SU-DHL-6 (cell line): Measurements from ENCODE around the gene RB1.

Experiments
- H2AFZ ChIP-seq: fragments of 200-600 bp; sonication (generic); 2 replicates; pipeline ENCODE4 v1.6.1; 2014; ENCODE audit warnings: low read depth, mild to moderate bottlenecking, moderate library complexity, mixed read lengths, antibody characterized with exemption, low read length; ENCODE audit not compliant: severe bottlenecking
- H3F3A ChIP-seq: fragments of 200-600 bp; shearing (Covaris generic); 2 replicates; pipeline ENCODE4 v1.6.0; 2016; ENCODE audit warnings: antibody characterized with exemption, mild to moderate bottlenecking; ENCODE audit not compliant: insufficient read depth
- H3K27ac ChIP-seq: fragments of 200-600 bp; sonication (generic); 2 replicates; pipeline ENCODE4 v1.5.1; 2016; ENCODE audit warnings: low read depth, mild to moderate bottlenecking, low read length, moderate library complexity, mixed read lengths
- H3K27me3 ChIP-seq: fragments of 200-600 bp; sonication (generic), shearing (Covaris generic); 2 replicates; pipeline ENCODE4 v1.6.0; 2014; ENCODE audit warnings: mild to moderate bottlenecking, low read length
- H3K36me3 ChIP-seq: fragments of 200-600 bp; sonication (generic); 2 replicates; pipeline ENCODE4 v1.6.1; 2014; ENCODE audit warnings: mild to moderate bottlenecking, low read length, mixed read lengths
- H3K4me2 ChIP-seq: fragments of 300-600, 200-600 bp; shearing (Covaris generic), sonication (generic); 2 replicates; pipeline ENCODE4 v1.6.0; 2014; ENCODE audit warnings: low read length, low read depth, mild to moderate bottlenecking; ENCODE audit not compliant: poor library complexity, severe bottlenecking
- H3K4me3 ChIP-seq: fragments of 200-600 bp; sonication (generic); 2 replicates; pipeline ENCODE4 v1.5.1; 2014; ENCODE audit warnings: antibody characterized with exemption, low read length, mild to moderate bottlenecking, mixed read lengths; ENCODE audit not compliant: insufficient read depth, poor library complexity, severe bottlenecking
- H3K79me2 ChIP-seq: fragments of 200-600 bp; sonication (generic); 2 replicates; pipeline ENCODE4 v1.6.1; 2014; ENCODE audit warnings: mild to moderate bottlenecking, low read length, moderate library complexity; ENCODE audit not compliant: insufficient read depth
- H3K9ac ChIP-seq: fragments of 200-600 bp; sonication (generic); 2 replicates; pipeline ENCODE4 v1.7.0; 2014; ENCODE audit warnings: mild to moderate bottlenecking, low read length
- H3K9me2 ChIP-seq: fragments of 200-600 bp; sonication (generic); replicated peaks from 2 replicates; pipeline ENCODE4 v1.6.1; 2014; ENCODE audit warnings: low read length; ENCODE audit not compliant: insufficient read depth
- H3K9me3 ChIP-seq: fragments of 200-600 bp; sonication (generic); 2 replicates; pipeline ENCODE4 v1.6.1; 2014; ENCODE audit warnings: low read length, mixed read lengths; ENCODE audit not compliant: insufficient read depth
- H4K20me1 ChIP-seq: fragments of 200-600 bp; sonication (generic); 2 replicates; pipeline ENCODE4 v1.6.1; 2014; ENCODE audit warnings: low read depth, mild to moderate bottlenecking, antibody characterized with exemption, low read length, moderate library complexity, mixed read lengths
- CTCF ChIP-seq: fragments of 200-600 bp; sonication (generic); IDR thresholded peaks from one replicate; pipeline ENCODE4 v1.5.1; 2017; ENCODE audit warnings: antibody characterized with exemption, mild to moderate bottlenecking, low read length, moderate library complexity; ENCODE audit not compliant: insufficient read depth, poor library complexity, severe bottlenecking
- EZH2phosphoT487 ChIP-seq: fragments of 200-600 bp; sonication (generic), shearing (Covaris generic); conservative IDR thresholded peaks from 2 replicates; pipeline ENCODE4 v1.6.1; 2018; ENCODE audit warnings: mild to moderate bottlenecking, antibody characterized with exemption, low read length, moderate library complexity, mixed read lengths

The RB1 gene

DNA sequence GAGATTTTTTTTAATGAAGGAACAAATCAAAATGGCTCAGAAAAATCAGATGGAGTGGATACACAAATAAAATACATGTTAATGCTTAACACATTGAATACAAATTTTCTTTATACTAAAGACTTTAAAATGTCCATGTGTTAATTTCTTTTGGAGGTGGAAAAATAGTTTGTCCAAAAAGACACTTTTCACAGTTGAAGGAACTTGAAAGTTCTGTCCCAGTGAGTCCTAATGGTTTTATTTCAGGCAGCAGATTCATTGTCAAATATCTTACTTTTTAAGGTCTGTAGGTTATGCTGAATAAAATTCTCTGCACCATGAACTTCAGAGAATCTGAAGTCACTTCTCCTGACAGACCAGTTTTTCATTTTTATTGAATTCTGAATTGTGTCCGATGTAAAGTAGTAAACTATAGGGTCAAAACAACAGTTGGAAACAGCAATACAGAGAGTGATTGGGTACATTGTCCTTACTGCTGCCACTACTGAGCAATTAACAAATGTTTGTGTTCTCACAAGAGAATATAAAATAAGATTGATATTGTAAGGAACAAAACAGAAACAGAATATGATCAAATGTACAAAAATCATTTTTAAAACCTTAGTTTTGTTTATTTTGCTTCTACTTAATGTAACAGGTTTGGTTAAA is 107.7 kb downstream of the RB1 start:
- Histone ChIP-seq H3K9me3 (no peaks in the 10 kb centered on the region), H3K4me2 (no peak overlapping the region), H3K79me2 (no peaks in the 10 kb centered on the region), H3K9me2 (no peaks in the 10 kb centered on the region), H3K27ac (no peak overlapping the region), H2AFZ (no peak overlapping the region), H3K36me3 (peaks cover 30% of the 10 kb centered on the region), H3F3A (no peaks in the 10 kb centered on the region), H3K4me3 (no peak overlapping the region), H4K20me1 (no peaks in the 10 kb centered on the region), H3K27me3 (no peaks in the 10 kb centered on the region), H3K9ac (no peak overlapping the region)
- TF ChIP-seq EZH2phosphoT487 (no peak), CTCF (no peak)

- Histone ChIP-seq H3K9me2 (no peaks in the 10 kb centered on the region), H3F3A (no peaks in the 10 kb centered on the region), H3K9ac (no peak overlapping the region), H3K36me3 (peaks cover 28% of the 10 kb centered on the region), H3K4me3 (no peak overlapping the region), H3K79me2 (no peaks in the 10 kb centered on the region), H3K9me3 (no peaks in the 10 kb centered on the region), H3K4me2 (no peak overlapping the region), H3K27ac (no peak overlapping the region), H2AFZ (no peak overlapping the region), H4K20me1 (no peaks in the 10 kb centered on the region), H3K27me3 (no peaks in the 10 kb centered on the region)
- no peak for TF ChIP-seq EZH2phosphoT487
- no peak for TF ChIP-seq CTCF
Observed at GRCh38 chr13:48411841-48412531, 108.4 kb downstream of the RB1 start.

DNA sequence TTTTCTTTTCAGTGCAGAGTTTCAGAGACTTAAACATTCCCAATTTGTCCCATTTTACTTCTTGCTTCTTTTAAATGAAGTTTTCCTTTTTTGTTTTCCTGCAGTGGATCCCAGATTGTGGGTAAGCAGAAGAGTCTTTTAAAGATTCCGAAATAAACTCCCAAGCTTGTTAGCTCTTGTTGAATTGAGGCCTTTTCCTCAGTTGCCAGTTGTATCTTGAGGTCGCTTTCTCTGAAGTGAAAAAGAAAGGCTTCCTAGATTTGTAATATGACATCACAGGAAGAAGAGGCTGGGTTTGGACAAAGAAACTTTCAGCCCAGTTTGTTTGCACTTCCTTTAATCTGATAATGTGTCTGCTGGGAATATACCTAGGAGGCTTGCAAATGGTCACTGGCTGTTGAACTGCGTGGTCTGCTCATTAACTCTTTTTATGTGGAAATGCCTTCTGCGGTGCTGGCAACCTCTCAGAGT is 109.4 kb downstream of the RB1 start, which contains the start of gene LPAR6:
Gene LPAR6 (minus strand): TSS at position 233 of the 471 bp plus-strand sequence. CDS start 690 bp downstream, outside the sequence.
- TF ChIP-seq CTCF (no peak), EZH2phosphoT487 (no peak)
- H2AFZ ChIP-seq = no peak within 1 kb of the TSS

More for the DNA sequence above, 109.4 kb downstream of the RB1 start, which contains the start of gene LPAR6:
- H3K9ac ChIP-seq = no peak within 1 kb of the TSS
- no peaks in the 10 kb centered on the region for H3K27me3 ChIP-seq
- H3F3A ChIP-seq = no peaks in the 10 kb centered on the region
- no peaks in the 10 kb centered on the region for H3K9me2 ChIP-seq
- H3K9me3 ChIP-seq = no peaks in the 10 kb centered on the region
- H3K79me2 ChIP-seq = no peaks in the 10 kb centered on the region
- H3K27ac ChIP-seq = no peak within 1 kb of the TSS
- H4K20me1 ChIP-seq = no peaks in the 10 kb centered on the region
- no peak within 1 kb of the TSS for H3K4me2 ChIP-seq
- H3K4me3 ChIP-seq = no peak within 1 kb of the TSS
- H3K36me3 ChIP-seq = peaks cover 27% of the 10 kb centered on the region
